HG02885 (cell line): ENCODE data around the gene HECTD1.
"Not testable (repeated sequence)": the region's sequence is repeated elsewhere in the genome, so short reads cannot be mapped to it uniquely, and the experiment has no call there.

Source experiments
- ATAC-seq: cut with Tn5 transposase; IDR thresholded peaks from one replicate; pipeline ENCODE4 v1.9.1; 2021; ENCODE audit warnings: mild to moderate bottlenecking; ENCODE audit not compliant: unreplicated experiment, poor library complexity

HECTD1 gene

DNA sequence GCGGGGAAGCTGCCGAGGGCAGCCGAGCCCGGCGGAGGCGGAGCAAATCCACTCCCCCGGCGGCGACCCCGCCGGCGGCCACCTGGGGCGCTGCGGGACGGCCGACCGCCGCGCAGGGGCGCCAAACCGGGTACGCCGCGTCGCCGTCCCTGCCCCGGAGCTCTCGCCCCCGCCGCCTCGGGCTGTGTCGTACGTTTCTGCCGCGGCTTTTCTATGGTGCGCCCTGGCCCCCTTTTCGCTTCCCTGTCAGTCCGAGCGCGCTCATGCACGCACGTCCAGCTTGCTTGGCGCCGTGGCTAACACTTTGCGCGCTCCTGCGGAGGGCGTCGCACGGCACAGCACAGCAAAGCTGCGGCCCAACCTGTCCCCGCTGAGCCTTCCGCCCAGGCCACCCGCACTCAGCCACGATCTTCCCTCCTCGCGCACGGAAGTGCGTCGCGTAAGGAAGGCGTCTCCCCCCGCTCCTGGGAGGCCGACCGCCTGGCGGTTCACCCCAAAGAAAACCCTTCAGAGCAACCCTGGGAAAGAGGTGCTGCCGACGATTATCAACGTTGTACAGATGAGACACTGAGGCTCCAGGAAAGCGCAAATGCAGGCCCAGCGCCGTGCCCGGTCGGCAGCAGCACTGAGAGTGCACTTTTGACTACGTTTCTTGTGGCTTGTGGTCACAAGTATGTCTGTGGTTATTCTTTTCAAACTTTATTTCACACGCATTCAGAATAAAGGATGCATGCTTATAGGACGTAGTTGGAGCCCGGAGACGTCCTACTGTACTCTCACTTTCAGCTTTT, at the start of gene HECTD1:
TSS of gene HECTD1 (minus strand) at position 39 of the 791 bp plus-strand sequence. CDS start 1,857 bp downstream, outside the sequence.
- peak; percentile 75 for ATAC-seq

DNA sequence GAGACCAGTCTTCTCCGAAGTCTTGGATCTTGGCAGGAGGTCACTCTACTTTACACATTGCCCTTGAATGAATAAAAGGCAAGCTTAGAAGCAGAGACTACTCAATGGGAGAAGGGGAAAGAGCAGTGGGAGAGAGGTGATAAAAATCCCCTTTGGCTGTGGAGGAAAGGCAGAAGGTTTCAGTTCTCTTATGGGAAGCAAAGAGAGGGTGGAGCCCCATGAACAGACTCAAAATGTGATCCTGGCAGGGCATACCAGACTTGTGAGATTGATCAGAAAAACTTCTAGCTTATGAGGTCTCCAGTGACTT, 49.6 kb upstream of the HECTD1 start:
- ATAC-seq = no peak

- ATAC-seq = no peak
Observed at GRCh38 chr14:31256534-31257243, 49.1 kb upstream of the HECTD1 start.

DNA sequence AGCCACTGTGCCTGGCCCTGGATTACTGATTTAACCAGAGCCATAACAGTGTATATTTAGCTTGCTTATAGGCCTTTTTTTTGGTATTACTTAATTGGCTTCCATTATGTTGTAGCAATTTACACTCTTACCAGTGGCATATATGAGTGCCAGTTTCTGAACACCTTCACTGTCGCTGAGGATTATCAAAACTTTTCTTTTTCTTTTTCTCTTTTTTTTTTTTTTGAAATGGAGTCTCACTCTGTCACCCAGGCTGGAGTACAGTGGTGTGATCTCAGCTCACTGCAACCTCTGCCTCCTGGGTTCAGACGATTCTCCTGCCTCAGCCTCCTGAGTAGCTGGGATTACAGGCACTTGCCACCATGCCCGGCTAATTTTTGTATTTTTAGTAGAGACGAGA, 48.3 kb upstream of the HECTD1 start:
- not testable (repeated sequence) for ATAC-seq

DNA sequence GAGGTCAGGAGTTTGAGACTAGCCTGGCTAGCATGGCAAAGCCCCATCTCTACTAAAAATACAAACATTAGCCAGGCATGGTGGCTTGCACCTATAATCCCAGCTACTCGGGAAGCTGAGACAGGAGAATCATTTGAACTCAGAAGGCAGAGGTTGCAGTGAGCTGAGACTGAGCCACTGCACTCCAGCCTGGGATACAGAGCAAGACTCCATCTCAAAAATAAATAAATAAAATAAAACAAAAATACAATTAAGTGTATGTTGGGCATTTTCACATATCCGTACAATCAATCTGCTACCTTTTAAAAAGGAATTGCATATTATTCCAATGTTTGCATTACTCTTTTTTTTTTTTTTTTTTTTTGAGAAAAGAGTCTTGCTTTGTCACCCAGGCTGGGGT, 47.7 kb upstream of the HECTD1 start:
- no peak for ATAC-seq

DNA sequence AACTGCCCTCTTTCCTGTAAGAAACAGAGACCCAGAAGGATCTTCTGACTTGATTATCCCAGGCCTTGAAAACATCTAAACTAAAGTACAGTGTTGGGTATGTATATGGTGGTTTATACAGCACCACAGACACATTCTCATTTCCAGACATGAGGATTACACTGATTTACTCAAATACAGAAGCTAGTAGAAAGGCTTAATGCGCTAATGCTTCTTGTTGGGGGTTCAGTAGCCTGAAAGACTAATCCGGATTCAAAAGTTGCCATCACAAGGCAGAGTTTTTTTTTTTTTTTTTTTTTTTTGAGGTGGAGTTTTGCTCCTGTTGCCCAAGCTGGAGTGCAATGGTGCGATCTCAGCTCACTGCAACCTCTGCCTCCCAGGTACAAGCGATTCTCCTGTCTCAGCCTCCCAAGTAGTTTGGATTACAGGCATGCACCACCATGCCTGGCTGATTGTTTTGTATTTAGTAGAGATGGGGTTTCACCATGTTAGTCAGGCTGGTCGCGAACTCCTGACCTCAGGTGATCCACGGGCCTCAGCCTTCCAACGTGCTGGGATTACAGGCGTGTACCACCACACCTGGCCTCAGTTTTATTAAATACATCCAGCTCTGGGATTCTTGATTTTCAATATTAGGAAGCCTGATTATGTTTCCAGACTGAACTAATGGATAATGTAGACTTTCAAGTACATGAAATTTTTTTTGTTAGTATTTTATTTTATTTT, 46.3 kb upstream of the HECTD1 start:
- no peak for ATAC-seq

DNA sequence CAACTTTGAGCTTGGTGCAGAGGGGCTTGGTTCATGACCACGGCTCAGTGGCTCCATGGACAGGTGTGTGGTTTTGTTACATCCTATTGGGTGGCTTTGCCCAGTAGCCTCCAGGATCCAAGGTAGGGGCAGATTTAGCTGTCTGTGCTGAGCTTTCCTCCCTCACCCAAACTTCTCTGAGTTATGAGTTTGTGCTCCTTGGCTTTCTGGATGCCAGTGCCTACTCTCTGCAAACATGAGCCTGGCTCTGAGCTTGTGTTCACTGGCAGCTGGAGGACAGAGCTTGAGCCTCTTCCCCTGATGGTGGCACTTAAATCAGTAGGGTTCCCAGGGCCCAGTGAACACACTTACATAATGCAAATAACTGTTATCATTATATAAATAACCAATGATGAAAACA, 45.3 kb upstream of the HECTD1 start:
- ATAC-seq = no peak

DNA sequence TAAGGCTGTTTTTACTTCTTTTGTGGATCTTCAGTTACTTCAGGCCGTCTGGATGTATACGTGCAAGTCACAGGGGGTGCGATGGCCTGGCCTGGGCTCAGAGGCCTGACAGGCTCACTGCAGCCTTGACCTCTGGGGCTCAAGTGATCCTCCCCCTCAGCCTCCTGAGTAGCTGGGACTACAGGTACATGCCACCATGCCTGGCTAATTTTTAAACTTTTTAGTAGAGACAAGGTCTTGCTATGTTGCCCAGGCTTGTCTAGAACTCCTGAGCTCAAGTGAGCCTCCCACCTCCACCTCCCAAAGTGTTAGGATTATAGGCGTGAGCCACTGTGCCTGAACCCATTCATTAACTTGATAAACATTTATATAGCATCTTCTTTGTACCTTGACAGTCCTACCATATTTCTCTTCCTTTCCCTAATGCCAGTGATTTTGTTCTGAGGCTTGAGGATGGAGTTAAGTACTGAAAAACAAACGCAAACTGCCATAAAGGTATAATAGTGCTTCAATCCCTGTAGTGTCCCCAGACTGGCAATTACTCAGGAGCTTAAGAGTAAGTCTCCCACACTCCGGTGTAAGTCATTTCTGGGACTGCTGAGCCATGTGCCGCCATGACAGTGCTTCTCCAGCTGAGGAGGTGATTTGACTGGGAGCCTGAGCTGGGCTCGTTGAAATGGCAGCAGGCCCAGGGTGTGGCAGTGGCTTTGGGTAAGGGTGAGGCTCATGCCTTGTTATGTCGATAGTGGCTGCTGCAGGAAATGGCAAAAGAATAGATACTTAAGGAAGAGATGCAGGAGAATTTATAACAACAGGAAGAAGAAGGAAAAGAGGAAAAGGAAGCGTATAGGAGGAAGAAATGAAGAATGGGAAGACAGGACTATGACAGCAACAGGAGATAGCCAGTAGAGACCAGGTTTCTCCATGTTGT, 43.7 kb upstream of the HECTD1 start:
- no peak for ATAC-seq

- ATAC-seq = no peak
Observed at GRCh38 chr14:31244626-31245025, 37.0 kb upstream of the HECTD1 start.

DNA sequence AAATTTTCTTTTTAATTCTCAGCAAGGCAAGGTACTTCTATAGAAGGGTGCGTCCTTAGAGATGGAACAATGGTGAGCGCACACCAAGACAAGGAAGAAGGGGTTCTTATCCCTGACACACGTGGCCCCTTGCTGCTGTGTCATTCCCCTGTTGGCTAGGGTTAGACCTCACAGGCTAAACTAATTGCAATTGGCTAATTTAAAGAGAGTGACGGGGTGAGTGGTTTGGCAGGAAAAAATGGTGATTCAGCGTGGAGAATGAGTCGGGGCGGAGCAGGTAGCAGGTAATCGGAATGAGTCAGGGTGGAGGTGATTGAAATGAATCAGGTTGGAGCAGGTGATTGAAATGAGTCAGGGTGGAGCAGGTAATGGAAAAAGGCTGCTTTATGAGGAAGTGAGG, 36.3 kb upstream of the HECTD1 start:
- ATAC-seq = no peak

DNA sequence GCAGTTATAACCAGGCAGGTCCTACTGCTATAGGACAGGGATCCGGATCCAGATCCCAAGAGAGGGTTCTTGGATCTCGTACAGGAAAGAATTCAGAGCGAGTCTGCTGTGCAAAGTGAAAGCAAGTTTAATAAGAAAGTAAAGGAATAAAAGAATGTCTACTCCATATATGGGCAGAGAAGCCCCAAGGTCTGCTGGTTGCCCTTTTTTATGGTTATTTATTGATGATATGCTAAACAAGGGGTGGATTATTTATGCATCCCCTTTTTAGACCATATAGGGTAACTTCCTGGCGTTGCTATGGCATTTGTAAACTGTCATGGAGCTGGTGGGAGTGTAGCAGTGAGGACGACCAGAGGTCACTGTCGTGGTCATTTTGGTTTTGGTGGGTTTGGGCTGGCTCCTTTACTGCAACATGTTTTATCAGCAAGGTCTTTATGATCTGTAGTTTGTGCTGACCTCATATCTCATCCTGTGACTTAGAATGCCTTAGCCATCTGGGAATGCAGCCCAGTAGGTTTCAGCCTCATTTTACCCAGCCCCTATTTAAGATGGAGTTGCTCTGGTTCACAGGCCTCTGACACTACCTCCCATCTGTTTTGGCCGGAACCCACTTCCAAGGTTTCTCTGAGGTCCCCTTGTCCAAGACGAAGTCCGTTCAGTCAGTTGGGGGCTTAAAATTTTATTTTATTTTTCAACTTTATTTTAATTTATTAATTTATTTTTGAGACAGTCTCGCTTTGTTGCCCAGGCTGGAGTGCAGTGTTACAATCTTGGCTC, 34.8 kb upstream of the HECTD1 start:
- ATAC-seq = not testable (repeated sequence)

DNA sequence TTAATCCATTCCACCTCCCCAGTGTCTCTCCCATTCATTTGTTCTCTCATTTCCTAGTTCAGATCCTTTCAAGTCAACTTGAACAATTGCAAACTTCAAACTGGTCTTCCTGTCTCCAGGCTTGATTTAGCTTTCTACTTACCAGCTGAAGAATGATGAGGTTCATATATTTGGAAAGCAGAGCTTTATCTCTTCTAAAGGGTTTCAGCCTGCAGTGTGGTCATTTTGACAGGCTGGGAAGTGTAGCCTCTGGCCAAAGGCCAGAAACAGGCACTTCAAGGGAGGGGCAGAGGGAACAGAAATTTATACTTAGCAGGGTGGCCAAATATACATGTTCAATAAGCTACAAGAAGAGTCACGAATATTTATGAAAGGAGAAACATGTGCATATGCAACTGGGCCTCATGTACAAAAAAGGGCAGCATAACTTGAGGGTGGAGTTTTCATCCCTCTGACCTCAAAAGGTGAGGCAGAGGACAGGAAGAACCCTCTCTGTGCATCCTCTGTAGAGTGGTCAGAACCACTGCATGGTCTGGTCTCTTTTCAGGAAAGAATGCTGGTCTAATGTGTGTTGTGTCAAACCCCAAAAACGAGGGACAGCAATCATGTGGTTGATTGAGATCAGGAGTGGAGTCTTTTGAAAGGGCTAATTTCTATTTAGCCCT, 34.0 kb upstream of the HECTD1 start:
- ATAC-seq = no peak

DNA sequence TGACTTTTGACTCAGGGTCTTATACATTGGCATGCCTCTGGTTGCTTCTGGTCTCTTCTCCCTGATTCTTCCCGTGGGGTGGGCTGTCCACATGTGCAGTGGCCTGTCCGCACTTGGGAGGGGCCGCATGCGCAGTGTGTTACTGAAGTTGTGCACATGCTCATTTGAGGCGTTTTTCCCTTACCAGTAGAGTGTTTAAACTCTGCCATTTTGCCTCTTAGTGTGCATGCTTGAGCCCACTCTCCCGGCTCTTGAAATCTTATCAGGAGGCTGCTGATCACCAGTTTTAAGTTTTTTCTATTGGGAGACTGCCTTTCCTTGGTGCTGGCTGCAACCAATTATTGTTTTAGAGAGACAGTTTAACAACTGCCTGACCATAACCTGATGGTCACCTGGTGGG, 32.1 kb upstream of the HECTD1 start:
- ATAC-seq = no peak

DNA sequence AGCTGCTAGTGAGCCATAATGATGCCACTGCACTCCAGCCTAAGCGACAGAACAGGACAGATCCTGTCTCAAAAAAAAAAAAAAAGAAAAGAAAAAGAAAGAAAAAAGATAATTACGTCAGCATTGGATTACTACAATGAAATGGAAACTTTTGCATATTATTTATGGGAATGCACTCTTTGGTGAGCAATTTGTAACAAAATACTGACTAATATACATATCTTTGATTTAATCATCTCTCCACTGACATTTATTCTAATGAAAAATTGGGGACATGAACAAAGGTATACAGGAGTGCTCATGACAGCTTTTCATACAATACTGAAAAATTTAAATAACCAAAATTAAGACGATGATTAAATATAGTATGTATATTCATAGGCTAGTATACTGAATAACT, 27.9 kb upstream of the HECTD1 start:
- ATAC-seq = no peak

- no peak for ATAC-seq
Observed at GRCh38 chr14:31232081-31232480, 24.5 kb upstream of the HECTD1 start.

GRCh38 chr14:31231272-31231671, 23.7 kb upstream of the HECTD1 start:
- ATAC-seq = not testable (repeated sequence)

GRCh38 chr14:31230573-31230958, 23.0 kb upstream of the HECTD1 start:
- ATAC-seq = no peak

DNA sequence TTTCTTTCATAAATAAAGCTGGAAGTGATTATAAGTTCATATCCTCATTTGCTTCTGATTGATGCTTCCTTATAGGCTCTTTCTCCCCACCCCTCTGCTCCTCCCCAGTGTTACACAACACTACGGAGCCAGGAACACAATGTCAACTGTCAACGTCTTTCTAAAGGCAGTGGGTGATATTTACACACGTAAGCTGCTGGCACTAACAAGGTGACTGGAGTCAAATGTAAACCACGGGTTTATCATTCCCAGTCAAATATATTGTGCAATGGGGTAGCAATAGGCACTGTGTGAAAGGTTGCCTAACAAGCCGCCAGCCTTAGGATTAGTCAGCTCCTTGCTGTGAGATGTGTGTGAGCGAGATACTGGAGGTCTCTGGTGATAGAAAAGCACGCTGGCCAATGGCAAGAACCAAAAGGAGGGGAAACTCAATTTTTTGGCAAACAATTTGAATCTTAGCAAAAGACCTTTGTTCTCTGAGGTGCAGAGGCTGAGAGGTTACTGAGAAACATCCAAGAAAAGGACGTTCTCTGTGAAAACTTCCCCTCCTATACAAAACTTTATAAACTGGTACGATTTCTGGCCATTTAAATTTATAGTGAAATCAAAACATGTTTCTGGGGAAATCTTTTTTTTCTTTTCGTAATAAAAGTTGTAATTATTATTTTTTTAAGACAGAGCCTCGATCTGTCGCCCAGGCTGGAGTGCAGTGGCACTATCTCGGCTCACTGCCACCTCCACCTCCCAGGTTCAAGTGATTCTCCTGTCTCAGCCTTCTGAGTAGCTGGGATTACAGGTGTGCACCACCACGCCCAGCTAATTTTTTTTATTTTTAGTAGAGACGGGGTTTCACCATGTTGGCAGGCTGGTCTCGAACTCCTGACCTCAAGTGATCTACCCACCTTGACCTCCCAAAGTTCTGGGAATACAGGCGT, 22.3 kb upstream of the HECTD1 start:
- ATAC-seq = no peak
